HG03103 (cell line): Measurements from ENCODE around the gene OR6B2.

Experiments
- ATAC-seq: cut with Tn5 transposase; IDR thresholded peaks from one replicate; pipeline ENCODE4 v1.9.1; 2021; ENCODE audit warnings: low read depth; ENCODE audit not compliant: unreplicated experiment

OR6B2 gene

GRCh38 chr2:240042740-240043139 is 12.5 kb upstream of the OR6B2 start:
- ATAC-seq: no peak

- ATAC-seq: no peak
Measured at GRCh38 chr2:240041363-240041762, 11.1 kb upstream of the OR6B2 start.

- no peak for ATAC-seq
Measured at GRCh38 chr2:240037358-240037757, 7.1 kb upstream of the OR6B2 start.

GRCh38 chr2:240033330-240033678 is 3.1 kb upstream of the OR6B2 start:
- ATAC-seq: no peak

- no peak for ATAC-seq
Measured at GRCh38 chr2:240032406-240033329, 2.4 kb upstream of the OR6B2 start.

- ATAC-seq: peak; percentile 23
Measured at GRCh38 chr2:240024766-240025165, 5.5 kb downstream of the OR6B2 start.

- no peak for ATAC-seq
Measured at GRCh38 chr2:240023792-240024191, 6.4 kb downstream of the OR6B2 start.

- no peak for ATAC-seq
Measured at GRCh38 chr2:240021488-240022104, 8.6 kb downstream of the OR6B2 start.

- ATAC-seq: no peak
Measured at GRCh38 chr2:240018071-240018750, 12.0 kb downstream of the OR6B2 start.

- ATAC-seq: no peak
Measured at GRCh38 chr2:240014327-240014726, 15.9 kb downstream of the OR6B2 start.

GRCh38 chr2:240013343-240013742 is 16.9 kb downstream of the OR6B2 start:
- no peak for ATAC-seq

GRCh38 chr2:240002983-240003382 is 27.2 kb downstream of the OR6B2 start:
- no peak for ATAC-seq

GRCh38 chr2:240000671-240001070 is 29.6 kb downstream of the OR6B2 start:
- ATAC-seq: no peak

- no peak for ATAC-seq
Measured at GRCh38 chr2:239997686-239998409, 32.4 kb downstream of the OR6B2 start.

GRCh38 chr2:239994086-239994485 is 36.1 kb downstream of the OR6B2 start:
- no peak for ATAC-seq

GRCh38 chr2:239993291-239993690 is 36.9 kb downstream of the OR6B2 start:
- no peak for ATAC-seq

- no peak for ATAC-seq
Measured at GRCh38 chr2:239991689-239992314, 38.4 kb downstream of the OR6B2 start.

GRCh38 chr2:239990966-239991365 is 39.3 kb downstream of the OR6B2 start:
- no peak for ATAC-seq

GRCh38 chr2:239985356-239985755 is 44.9 kb downstream of the OR6B2 start:
- no peak for ATAC-seq

GRCh38 chr2:239984421-239985194 is 45.6 kb downstream of the OR6B2 start:
- no peak for ATAC-seq
